Measurements from ENCODE around the gene CYP4F22. TPM values are rescaled to one million over a fixed set of nuclear protein-coding genes. Genes with fewer than 3 reads are reported as not detected.
"Not testable (repeated sequence)": the region's sequence is repeated elsewhere in the genome, so short reads cannot be mapped to it uniquely, and the experiment has no call there.

The CYP4F22 gene
- polyA plus RNA-seq, 1 experiment: not detected

DNA sequence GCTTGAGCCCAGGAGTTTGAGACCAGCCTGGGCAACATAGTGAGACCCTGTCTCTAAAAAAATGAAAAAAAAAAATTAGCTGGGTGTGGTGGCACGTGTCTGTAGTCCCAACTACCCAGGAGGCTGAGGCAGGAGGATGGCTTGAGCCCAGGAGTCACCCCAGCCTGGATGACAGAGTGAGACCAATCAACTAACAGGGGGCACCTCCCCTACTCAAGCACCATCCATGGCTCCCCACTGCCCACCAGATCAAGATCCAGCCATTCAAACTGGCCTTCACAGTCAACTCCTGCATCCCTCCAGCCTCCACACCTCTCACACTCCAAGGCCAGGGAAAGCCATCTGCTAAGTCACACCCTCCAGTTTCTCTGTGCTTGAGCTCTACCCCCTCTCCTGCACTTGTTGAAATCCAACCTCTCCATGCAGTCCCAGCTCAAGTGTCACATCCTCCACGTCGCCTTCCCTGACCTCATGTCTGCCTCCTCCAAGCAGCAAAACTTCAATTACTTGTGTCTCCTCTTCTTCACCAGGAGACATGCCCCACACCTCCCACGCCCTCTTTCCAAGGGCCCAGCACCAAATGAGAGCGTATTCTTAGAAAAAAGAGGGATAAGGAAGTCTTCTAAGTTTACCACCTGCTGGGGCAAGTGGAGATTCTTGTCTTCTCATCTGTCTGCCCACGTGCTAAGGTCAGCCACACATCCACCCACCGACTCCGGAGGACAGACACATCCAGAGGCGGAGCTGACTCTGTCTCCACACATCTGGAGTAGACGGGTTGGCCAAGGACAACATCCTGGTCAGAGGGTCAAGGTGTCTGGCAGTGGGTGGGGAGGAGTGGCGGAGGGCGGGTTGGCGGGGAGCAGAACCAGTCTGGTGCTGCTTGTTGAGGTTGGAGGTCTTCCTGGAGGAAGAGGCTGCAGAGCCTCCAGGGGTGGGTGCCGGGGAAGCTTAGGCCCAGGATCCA lies 974 bp upstream of the CYP4F22 start:
- DNase-seq (ENCODE audit: low read depth): no peak
- H3K27me3 ChIP-seq (ENCODE audit: control insufficient read depth, insufficient read depth, low read length): peaks cover 11% of the 10 kb centered on the region
- H3K36me3 ChIP-seq (ENCODE audit: control insufficient read depth, insufficient read depth, low read length): no peaks in the 10 kb centered on the region
- ChIA-PET POLR2A (no interaction called here), CTCF (no interaction called here)
- H3K4me3 ChIP-seq (ENCODE audit: low read depth, low read length): no peak overlapping the region
- TF ChIP-seq, protein P1, sequence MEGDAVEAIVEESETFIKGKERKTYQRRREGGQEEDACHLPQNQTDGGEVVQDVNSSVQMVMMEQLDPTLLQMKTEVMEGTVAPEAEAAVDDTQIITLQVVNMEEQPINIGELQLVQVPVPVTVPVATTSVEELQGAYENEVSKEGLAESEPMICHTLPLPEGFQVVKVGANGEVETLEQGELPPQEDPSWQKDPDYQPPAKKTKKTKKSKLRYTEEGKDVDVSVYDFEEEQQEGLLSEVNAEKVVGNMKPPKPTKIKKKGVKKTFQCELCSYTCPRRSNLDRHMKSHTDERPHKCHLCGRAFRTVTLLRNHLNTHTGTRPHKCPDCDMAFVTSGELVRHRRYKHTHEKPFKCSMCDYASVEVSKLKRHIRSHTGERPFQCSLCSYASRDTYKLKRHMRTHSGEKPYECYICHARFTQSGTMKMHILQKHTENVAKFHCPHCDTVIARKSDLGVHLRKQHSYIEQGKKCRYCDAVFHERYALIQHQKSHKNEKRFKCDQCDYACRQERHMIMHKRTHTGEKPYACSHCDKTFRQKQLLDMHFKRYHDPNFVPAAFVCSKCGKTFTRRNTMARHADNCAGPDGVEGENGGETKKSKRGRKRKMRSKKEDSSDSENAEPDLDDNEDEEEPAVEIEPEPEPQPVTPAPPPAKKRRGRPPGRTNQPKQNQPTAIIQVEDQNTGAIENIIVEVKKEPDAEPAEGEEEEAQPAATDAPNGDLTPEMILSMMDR (IDR thresholded peaks at IDR 0.05; ENCODE audit: insufficient read depth, low read depth, low read length): no peak

DNA sequence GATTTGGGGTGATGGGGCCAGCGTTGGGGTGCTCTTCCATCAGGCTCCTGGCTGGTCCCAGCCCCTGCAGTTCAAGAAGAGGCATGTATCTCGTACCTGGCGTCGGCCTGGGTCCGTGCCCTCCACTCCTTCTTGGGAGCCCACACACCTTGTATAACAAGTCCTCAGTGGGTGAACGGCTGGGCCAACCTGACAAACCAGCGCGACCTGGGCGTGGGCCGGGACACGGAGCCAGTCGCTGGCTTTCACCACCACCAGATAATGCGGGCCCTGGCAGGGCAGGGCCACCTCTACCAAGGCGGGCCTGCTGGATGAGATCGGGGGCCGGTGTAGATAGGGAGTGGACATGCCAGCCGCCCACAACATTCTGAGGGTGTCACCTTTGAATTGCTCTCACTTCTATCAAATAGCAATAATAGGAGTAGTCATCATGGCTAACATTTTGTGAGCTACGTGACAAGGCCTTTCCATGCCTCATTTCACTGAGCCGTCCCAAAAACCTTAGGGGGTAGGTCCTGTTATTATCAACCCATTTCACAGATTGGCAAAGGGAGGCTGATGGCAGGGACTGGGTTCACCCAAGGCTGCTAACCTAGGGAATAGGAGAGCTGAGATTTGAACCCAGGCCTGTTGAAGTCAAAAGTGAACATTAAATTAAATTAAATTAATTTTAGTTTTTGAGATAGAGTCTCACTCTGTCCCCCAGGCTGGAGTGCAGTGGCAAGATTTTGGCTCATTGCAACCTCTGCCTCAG lies 3.5 kb downstream of the CYP4F22 start:
- Histone ChIP-seq H3K36me3 (ENCODE audit: control insufficient read depth, insufficient read depth, low read length) (no peaks in the 10 kb centered on the region), H3K4me3 (ENCODE audit: low read depth, low read length) (no peak overlapping the region), H3K27me3 (ENCODE audit: control insufficient read depth, insufficient read depth, low read length) (peaks cover 11% of the 10 kb centered on the region)
- ChIA-PET CTCF (no interaction called here), POLR2A (no interaction called here)
- TF ChIP-seq, protein P1 (IDR thresholded peaks at IDR 0.05; ENCODE audit: insufficient read depth, low read depth, low read length): no peak
- DNase-seq (ENCODE audit: low read depth): no peak

DNA sequence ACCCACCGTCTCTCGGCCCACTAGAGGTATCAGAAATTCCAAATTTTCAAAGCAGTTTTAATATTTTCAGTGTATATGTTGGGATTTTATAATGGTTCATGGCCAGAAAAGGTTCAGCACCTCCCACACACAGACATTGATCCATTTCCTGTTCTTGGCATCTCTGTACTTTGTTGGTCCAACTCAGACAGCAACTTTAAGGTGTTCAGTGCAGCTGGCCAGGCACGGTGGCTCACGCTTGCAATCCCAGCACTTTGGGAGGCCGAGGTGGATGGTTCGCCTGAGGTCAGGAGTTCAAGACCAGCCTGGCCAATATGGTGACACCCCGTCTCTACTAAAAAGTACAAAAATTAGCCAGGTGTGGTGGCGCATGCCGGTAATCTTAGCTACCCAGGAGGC lies 6.9 kb downstream of the CYP4F22 start:
- H3K4me3 ChIP-seq (ENCODE audit: low read depth, low read length); H3K36me3 ChIP-seq (ENCODE audit: control insufficient read depth, insufficient read depth, low read length); DNase-seq (ENCODE audit: low read depth); POLR2A ChIA-PET; H3K27me3 ChIP-seq (ENCODE audit: control insufficient read depth, insufficient read depth, low read length); CTCF ChIA-PET: not testable (repeated sequence)

DNA sequence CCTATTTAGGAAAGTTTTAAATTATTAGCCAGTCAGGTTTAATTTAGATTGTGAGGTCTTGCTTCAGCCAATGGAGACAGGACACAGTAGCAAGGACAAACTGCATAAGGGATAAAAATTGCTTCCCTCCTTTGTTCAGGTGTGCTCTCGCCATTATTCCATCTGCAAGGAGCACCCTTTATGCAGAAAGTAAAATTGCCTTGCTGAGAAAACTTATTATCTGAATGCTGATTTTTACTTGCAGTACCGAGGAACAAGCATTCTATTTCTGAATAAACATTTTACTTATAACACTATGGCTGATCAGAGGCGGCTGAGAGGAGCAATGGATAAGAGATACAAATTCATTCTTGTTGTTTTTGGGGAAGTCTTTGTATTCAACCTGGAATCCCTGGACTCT lies 8.0 kb downstream of the CYP4F22 start:
- DNase-seq (ENCODE audit: low read depth): no peak
- no peaks in the 10 kb centered on the region for H3K27me3 ChIP-seq (ENCODE audit: control insufficient read depth, insufficient read depth, low read length)
- ChIA-PET CTCF (no interaction called here), POLR2A (no interaction called here)
- no peaks in the 10 kb centered on the region for H3K36me3 ChIP-seq (ENCODE audit: control insufficient read depth, insufficient read depth, low read length)
- H3K4me3 ChIP-seq (ENCODE audit: low read depth, low read length): no peak overlapping the region
- TF ChIP-seq, protein P1 (IDR thresholded peaks at IDR 0.05; ENCODE audit: insufficient read depth, low read depth, low read length): no peak

DNA sequence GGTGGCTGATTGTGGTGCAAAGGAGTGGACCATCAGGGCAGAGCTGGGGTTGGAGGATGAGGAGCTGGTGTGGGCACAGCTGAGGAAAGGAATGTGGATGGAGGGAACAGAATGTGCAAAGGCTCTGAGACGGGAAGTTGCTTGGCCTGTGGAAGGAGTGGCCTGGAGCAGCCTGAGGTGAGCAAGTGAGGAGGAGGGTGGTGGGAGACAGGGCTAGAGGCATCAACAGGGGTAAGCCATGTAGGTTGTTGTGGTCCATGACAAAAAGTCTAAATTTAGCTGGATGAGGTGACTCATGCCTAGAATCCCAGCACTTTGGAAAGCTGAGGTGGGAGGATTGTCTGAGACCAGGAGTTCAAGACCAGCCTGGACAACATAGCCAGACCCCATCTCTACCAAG lies 9.5 kb downstream of the CYP4F22 start:
- TF ChIP-seq, protein P1 (IDR thresholded peaks at IDR 0.05; ENCODE audit: insufficient read depth, low read depth, low read length): no peak
- DNase-seq (ENCODE audit: low read depth): no peak
- ChIA-PET POLR2A (no interaction called here), CTCF (no interaction called here)
- H3K36me3 ChIP-seq (ENCODE audit: control insufficient read depth, insufficient read depth, low read length): no peaks in the 10 kb centered on the region
- no peak overlapping the region for H3K4me3 ChIP-seq (ENCODE audit: low read depth, low read length)
- no peaks in the 10 kb centered on the region for H3K27me3 ChIP-seq (ENCODE audit: control insufficient read depth, insufficient read depth, low read length)
